Central memory CD4-positive, alpha-beta T cell (primary cell): ENCODE results near the gene AP1G2.

ENCODE experiments used
- DNase-seq: peaks from one replicate; pipeline ENCODE4 v3.0.0; 2022

Gene AP1G2

DNA sequence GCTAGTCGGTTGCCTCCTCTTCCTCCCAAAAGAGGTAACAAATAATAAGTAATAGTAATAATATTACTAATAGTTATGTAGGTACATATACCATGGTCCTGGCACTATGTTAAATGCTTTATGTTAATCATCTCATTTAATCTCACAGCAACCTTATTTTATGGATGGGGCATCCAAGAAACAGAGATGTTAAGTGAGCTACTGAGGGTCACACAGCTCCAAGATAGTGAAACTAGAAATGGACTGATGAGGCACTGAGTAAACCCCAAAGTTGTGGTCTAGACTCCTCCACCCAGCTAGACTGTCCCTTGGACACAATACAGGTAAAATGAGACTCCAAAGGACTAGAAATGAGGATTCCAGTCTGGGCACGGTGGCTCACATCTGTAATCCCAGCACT is 31.1 kb downstream of the AP1G2 start:
- DNase-seq = no peak

DNA sequence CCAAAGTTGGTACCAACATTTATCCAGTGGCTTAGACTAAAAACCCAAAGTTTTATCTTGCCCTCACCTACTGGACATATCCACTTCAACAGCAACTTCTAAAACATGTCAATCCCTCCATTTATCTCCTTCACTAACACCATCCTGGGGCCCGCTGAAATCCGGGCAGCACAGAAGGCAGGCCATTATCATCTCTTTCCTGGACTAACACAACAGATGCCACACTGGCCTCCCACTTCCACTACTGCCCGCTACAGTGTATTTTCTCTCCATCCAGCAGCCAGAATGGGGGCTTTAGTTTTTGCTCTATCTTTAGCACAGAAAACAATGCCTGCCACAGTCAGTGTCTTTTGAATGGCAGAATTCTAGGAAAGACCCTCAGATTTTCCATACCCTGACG is 31.6 kb downstream of the AP1G2 start:
- DNase-seq = no peak

DNA sequence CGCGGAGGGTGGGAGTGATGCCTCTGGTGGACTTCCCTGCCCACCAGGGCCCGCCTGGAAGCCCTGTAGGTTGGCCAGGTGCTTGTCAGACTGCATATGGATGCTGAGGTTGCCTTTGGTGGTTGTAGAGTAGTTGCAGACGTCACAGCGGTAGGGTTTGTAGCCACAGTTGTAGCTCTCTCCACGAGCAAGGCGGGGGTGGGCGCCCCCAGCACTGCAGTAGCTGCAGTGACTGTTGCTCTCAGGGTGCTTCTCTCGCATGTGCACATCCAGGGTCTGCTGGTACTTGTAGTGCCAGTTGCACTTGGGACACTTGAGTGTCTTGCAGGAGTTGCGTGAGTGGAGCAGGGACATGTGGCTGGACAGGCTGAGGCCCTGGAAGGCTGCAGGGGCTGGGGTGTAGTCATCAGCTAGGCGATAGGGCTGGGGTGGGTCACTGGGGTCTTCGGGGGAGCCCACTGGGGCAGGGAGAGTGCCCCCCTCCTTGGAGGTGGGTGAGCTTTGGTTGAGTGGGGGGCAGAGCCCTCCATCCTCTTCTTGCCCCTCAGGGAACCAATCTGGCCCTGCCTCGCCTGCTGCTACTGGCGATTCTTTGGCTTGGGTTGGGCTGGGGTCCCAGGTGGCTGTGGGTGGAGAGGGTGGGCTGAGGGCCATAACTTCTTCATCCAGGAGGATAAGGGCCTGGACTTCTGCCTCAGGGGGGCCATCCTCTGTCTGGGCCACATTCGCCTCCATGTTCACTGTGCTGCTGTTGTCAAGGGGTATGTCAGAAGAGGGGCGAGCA is 33.7 kb downstream of the AP1G2 start:
- DNase-seq = no peak

DNA sequence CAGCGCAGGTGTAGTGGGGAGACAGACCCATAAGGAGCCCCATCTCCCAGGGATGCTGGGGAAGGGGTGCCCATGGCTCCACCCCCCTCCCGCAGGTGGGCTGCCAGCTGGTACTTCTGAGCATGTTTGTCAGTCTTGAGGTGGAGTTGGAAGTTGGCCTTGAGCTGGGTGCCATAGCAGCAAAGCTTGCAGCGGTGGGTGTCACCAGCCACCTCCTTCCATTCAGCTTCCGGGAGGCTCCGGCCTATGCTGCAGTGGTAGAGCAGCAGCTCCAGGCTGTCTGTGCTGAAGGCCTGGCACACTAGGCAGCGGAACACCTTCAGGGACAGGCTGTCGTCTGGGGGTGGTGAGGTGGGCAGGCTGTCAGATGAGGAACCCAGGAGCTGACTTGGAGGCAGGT is 34.9 kb downstream of the AP1G2 start:
- no peak for DNase-seq

DNA sequence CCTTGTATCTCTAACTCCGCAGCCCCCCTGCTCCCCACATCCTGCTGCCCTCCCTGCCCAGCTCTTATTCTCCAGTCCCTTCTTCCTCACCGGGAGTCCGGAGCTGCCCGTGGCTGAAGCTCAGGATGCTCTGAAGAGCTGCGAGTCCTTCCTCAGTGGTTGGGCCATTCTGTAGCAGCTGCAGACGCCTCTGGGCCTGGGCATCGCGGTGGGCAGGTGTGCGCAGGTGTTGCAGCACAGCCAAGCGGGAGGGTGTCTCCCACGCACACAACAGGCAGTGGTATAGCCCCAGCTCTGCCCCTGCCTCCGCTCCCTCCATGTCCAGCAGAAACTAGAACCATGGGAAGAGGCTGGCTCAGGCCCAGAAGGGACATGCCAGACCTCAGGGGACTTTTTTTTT is 36.2 kb downstream of the AP1G2 start:
- DNase-seq = no peak

DNA sequence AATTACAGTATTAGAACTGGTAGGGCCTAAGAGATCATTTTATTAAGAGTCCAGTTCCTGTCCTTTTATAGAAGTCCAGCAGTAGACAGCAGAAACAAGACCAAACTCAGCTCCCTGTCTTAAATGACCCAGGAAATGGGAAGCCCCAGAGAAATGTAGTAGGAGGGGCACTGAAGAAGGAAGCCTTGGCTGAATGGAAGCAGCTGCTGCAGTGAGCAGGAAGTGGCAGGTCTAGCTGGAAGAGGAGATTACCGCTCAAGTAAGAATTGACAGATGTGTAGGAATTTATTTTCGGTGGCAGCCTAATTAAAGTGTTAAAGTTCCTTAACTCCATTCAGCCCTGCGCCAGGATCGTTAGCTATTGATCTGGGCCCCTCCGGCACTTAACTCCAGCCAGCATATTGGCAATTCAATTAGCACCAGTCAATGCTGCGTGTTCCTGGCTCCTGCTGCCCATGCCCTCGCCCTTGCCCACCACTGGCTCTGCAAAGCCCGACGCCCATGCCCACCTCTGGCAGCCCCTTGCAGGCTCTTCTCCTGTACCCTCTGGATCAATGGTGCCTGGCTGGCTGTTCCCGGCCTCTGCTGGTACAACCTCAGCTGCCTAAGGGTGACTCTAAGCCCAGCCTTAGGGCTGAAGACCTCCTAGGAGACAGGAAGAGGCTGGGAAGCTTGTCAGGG is 37.1 kb downstream of the AP1G2 start:
- DNase-seq = no peak

DNA sequence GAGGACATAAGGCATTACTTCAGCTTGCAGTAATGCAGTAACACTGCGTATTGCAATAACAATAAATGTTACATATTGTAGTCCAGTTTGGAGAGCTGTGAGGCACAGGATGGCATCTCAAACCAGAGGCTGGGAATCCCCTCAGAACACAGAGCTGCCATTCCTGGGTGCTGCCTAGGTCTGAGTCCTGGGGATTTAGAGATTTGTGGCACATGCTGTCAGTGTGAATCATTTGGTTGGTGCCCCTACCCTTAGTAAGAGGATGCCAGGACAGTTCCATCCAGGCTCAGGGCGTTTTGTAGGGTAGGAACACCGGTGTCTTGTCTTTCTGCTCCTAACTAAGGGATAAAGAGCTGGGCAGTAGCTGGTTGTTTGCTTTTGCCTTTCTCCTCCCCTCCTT is 38.6 kb downstream of the AP1G2 start:
- no peak for DNase-seq

DNA sequence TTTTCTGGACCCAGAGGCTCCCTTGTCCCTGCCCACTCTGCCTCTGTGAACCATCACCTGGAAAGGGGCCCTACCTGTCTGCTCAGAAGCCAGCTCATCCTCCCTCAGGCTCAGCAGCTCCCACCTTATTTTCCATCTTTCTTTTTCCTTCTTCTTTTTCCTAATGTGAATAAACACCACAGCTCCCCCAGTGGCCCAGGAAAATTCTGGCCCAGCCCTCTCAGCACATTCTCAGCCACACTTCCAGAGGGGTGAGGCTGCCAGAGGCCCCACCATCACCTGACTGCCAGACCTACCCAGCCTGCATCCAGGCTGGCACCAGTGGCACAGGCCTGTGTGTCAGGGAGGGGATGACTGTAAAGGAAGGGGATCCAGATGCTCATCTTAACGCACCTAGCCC is 39.0 kb downstream of the AP1G2 start:
- DNase-seq = no peak

DNA sequence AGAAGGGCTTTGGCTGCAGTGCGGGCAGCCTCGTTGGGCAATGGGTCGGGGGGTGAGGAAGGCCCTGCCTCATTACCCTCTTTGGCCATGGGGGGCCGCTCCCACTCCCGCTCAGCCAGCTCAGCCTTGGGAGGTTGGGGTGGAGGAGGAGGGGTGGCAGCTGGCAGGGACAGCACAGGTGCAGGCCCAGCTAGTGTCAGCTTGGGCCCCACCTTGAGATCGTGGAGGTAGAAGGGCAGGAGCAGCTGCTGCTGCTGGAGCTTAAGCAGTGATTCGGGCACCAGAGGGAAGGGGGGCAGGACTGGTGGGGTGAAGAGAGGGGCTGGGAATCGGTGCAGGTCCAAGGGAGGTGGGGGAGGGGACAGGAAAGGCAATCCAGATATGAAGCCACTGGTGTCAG is 42.0 kb downstream of the AP1G2 start:
- DNase-seq = no peak

DNA sequence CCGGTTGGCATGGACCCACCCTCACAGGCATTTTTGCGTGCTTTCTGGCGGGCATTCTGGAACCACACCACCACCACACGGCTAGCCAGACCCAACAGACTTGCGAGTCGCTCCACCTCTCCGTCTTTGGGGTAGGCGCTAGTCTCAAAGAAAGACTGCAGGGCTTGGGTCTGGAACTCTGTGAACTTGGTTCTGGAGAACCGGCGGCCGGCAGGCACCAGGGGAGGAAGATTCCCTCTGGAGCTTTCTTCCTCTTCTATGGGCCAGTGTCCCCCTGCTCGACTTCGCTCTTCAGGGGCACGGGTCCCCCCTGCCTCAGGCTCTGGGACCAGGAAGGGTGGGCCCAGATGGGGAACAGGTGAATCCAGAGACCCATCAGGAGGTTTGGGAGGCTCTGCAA is 42.6 kb downstream of the AP1G2 start:
- DNase-seq = no peak

DNA sequence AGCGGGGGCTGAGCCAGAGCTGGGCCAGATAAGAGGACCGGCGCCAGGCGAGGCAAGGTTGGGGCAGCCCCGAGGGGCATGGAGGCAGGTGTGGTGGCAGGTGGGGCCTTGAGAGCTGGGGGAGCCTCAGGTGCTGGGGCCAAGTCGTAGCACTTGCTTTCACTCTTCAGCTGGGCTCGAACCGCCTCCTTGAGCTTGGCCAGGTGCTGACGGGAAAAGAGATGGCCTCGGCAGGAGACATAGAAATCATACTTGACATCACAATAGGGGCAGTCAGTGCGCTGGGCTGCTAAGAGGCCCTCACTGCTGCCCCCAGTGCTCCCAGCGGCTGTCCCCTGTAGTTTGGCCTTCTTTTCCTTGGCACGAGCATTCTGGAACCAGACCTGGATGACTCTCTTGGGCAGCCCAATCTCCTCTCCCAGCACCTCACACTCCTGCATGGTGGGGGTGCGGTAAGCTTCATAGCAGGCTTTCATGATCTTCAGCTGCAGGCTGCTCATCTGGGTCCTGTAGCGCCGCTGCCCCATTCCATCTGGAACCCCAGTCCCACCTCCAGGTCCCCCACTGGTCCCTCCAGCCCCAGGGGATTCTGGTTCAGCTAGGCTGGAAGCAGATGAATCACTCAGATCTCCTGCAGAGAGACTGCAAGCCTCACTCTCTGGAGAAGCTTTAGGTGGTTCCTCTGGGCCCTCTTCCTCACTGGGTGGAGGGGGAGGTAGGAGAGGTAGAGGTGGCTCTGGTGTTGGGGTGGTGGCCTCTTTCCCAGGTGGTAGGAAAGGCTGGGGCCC is 44.2 kb downstream of the AP1G2 start:
- DNase-seq = no peak

DNA sequence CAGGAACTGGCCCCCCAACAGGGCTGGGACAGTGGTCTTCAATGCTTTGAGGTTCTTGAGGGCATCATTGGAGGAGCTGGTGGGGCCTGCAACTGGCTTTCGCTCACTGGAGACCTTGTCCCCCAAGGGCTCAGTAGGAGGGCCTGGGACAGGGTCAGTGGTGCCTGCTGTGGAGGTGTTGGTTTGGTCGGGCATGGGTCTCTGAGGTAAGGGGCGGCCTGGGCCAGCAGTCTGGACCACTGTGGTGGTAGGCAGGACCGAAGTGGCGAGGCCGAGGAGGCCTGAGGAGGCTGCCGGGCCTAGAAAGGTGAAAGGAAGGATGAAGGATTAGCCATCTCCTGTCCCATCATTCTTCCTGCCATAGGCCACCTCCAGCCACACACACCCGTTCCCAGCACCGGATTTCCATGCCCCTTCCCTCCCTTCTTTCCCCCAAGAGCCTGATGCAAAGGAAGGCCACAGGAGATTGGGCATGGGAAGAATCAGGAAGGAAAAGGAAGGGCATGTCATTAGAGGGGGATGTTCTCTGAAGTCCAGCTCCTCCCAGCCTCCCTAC is 44.9 kb downstream of the AP1G2 start:
- DNase-seq = no peak

DNA sequence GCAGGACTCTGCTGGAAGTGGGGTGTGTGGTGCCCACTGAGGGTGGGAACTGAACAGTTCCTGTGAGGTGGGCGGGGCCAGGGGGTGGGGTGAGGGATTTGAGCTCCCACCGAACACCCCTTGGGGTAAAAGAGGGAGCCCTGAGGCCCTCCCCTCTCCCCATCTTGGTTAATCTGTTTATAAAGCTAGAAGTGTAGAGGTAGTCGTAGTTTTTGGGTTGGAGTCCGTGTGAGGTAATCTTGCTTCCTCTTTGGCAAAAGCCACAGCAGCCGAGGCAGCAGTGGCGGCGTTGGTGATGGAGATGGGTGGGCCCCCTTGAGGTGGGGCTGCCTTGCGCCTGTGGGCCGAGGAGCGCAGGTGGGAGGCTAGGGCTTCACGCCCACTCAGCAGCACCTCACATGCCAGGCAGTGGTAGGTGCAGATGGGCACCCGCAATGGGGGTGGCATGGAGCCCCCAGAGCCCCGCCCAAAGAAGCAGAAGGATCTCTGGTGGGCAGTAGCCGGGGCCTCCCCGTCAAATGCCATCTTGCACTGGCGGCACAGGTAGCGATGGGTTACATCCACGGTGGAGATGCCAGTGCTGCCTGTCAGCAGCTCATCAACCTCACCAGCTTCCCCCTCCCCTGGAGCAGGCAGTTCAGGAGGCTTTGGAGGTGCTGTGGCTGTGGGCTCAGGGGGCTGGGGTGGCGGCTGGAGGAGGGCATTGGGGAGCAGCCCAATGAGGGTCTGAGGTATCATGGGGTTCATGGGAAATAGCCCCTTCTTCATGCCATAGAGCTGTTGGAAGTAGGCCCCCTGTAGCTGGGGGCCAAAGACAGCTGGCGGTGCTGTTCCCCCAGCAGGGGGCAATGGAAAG is 45.6 kb downstream of the AP1G2 start:
- DNase-seq = no peak

DNA sequence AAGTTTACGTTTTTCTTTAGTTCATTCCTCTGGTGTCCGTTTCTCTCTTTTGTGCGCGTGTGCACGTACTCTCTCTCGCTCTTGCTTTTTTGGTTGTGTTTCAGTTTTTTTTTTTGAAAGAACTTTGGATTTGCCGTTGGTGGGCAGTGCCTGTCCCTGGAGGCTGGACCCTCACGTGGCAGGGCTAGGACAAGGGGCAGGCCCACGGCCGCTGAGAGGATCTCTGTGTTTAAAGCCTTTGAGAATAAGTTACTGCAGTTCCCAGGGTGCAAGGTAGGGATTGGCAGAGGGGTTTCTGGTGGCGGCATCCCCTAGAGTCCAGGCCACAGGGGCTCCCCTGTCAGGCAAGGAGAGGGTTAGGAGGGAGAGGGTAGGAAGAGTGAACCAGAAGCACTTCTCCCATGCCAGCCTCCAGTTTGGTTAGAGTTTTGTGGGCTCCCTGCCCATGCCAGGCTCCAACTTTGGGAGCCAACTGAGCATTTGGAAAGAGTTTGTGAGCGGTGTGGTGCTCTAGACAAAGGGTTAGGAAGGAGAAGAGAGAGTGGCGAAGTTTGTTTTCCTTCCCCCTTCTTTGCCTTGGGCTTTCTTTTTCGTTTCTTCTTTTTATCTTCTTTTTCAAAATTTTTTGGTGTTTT is 46.6 kb downstream of the AP1G2 start:
- no peak for DNase-seq

DNA sequence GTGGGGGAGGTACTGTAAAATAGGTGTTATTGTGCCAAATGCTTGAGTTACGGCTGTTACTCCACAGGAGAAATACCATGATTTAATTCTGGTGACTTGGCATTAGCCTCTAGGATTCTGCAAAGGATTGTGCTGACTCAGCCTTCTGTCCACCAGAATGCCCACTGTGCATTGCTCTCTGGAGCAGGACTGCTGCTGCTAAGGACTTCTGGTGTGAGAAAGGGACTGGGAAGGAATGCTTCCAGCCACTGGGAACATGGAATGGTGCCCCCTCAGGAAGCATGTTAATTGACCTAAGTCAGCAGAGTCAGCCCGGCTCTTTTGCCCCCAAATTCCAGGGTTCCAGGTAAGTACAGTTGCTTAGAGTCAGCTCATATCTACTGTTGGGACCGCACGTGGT is 48.9 kb downstream of the AP1G2 start:
- no peak for DNase-seq

DNA sequence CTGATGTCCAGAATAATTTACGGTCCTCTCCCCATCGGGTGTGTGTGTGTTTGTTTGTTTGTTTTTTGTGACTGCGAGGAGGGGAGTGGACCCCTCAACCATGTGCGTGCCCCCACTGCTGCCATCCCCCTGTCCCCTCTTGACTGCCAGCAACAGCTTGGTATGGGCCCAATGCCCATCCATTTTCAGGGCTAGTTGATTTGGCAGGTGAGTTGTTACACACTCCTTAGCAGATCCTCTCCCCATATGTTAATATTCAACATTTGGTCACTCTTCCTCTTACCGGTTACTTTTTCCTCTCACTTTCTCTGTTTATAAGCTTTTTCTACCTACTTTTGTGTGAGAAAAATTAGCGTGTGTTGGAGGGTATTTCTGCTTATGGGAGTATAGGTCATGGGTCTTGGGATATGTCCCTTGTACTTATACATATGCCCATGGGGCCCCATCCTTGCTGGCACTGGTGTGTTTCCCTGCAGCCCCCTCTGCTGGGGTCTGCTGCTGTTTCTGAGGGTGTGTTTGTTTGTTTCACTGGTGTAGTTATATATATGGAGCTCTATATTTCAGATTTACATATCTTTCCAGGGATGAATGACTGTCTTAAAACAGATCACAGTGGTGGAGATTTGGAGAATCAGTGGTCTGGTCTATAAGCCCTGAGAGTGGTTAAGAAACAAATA is 49.8 kb downstream of the AP1G2 start:
- DNase-seq = no peak

DNA sequence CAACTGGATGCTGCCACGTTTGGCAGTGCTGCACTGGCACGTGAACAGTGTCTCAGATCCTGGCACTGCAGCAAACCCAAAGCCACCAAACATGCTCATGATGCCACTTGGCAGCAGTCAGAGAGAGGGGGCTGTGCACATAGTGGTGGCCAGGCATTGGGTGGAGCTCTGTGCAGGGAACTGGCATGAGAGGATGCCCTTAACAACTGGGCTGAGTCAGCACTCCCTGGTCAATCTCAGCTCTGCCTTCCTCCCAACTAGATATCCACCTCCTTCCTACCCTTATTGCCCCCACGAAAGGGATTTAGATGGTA is 53.0 kb downstream of the AP1G2 start:
- DNase-seq = no peak

DNA sequence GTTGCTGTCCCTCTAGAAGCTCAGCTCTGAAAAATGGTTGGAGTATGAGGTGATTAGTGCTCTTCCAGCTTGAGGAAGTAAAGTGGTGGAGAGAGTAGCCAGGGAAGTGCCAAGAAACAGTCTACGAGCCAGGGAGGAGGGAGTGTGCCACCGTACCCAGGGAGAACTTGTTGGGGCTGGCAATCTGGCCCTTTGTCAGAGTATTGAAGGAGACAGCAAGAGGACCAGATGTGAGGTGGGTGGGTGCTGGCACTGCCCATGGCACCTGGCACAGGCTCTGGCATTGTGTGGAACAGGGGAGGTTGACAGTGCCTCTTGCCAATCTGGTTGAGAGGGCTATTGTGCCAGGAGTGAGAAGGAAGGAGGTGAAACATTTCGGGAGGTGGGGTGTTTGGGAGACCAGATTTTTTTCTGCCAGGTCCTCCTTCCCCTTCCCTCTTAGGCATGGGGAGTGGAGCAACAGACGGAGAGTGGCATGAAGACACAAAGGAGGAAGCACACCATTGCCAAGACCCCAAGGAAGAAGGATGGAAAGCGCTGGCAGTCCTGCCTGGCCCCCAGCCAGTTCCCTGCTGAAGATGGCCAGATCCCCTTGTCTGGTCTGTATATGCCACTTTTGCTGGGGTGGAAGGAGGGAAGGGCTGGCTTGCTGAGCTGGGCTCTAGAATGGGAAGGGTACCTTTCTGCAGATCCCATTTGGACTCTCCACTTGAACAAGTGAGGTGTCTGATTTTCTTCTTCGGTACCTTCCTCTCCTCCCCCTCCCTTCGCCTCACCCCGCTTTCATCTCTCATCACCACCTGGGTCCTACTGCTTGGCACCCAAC is 53.6 kb downstream of the AP1G2 start:
- DNase-seq = no peak

DNA sequence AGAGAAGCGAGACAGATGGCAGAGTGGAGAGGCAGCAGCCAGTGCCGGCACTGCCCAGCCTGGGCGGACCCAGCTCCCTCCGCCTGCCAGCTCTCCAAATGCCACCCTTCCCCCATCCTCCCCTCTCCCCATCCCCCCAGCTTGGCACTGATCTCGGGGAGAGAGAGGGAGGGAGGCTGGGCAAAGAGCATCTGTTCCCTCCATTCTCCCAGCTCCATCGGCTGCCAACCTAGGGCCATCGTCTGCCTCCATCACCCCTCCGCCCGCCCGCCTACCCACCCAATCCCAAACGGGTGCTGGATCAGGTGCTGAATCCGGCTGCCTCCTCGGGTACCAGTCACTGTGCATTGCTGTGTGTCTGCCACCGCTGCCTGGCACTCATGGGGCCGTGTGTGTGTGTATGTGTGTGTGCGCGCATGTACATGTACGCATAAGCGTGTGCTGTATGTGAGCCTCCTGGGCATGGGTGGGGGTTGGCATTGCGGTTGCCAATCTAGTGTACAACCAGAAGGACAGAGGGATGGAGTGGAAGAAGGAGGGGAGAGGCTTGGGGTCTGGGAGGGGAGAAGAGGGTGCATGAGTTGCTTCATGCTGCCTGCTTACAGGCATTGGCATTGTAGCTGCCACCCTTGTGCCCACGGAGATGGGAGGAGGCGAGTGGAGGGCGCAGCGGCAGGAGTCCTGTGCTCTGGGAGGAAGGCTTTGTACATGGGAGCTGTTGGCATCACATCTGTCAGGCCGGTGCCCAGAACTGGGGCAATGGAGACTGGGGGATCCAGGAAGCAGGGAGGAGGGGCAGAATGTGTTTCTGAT is 54.4 kb downstream of the AP1G2 start:
- DNase-seq = no peak

DNA sequence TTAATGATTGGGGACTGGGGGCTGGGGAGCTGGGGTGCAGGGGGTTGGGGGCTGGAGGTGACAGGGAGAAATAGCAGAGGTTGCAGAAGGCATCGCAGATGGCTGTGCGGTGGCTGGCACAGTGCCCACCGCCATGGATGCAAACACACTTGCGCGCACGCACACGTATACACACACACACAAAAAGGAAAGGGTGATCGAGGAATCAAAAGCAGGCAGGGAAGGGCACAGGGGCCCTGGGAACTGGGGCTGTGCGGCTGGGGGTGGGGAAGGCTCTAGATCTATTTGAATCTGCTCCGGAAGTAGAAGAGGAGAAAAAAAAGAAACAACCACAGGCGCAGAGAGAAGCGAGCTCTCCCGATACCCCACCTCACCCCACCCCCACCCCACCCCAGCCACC is 55.4 kb downstream of the AP1G2 start:
- DNase-seq = no peak
